GM19193 (cell line): ENCODE data around the gene POU3F3.

Experiments used
- POLR2A ChIP-seq: IDR thresholded peaks from 4 replicates; pipeline ENCODE4 v1.6.1; 2011; ENCODE audit not compliant: insufficient read depth, insufficient read length; ENCODE audit errors: extremely low read depth

The POU3F3 gene

DNA sequence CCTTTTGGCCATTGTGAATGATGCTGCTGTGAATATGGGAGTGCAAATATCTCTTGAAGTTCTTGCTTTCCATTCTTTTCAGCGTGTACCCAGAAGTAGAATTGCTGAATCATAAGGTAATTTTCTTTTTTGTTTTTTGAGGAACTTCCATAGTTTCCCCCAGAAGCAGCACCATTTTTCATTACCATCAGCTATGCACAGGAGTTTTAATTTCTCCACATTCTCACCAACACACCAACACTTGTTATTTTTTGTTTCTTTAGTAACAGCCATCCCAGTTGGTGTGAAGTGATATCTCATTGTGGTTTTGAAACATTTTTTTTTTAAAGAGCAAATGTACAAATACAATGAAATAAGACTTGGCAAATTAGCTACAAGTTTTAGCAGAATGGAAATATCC is 21.3 kb downstream of the POU3F3 start:
- TF ChIP-seq POLR2A: no peak

DNA sequence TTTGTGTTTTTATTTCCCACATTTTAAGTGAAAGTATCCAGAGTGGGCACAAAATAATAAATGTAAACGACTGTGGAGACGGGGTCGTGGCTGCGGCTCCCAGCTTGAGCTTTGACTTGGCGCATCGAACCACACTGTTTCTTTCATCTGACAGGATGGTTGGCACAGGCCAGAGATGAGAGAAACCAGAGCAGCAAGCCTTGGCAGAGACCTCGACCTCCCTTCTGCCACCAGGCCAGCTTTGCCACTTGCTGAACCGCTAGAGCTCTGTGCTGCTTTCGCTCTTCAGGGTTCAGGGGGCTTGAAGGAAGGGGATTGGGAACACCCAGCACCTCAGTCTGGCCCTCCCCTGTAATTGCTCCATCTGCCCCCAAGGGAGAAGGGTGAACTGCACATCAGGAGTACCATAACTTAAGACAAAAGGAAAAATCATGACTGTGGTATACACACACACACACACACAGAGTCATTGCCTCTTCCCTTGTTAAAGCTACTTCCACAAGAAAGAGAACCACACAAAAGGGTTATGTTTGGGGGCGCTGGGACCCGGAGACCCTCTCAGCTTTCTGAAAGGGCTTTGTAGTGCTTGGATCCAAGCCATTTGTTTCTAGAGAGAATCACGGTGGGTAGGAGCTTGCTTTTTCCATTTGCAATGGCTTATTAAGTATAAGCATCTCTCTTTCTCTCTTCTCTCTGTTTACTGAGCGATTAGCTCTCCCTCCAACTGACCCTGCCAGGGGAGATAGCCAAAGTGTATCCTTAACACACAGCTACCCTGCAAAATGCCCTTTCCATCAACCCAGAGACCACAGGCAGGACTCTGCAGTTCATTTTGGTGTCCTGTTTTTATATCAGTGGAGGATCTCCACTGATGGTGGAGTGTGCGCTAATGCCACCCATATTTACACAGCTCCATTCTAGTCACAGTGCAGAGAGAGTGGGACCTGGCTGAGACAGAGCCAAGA is 23.0 kb downstream of the POU3F3 start:
- TF ChIP-seq POLR2A: no peak

DNA sequence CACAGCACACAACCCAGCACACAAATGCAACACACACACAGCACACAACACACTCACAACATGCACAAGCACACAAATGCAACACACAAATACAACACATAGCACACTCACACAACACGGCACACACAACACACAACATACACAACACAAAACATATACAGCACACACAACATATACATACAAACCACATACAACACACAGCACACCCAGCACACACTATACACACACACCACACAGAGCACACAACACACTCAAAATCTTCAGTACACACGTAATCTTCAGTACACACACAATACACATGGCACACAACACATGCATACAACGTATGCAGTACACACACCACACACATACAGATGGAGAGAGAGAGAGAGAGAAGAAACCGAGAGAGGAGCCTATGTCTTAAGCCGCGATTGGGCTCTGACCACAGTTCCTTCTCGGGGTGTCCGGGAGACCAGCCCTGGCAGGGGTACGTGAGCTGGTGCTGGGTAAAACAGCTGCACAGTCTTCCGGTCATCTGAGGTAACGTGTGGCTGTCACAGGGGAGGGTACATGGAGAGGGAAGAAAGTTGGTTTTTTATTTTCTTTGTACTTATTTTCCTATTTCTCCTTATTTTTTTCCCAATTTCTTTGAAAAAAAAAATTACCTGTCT is 25.1 kb downstream of the POU3F3 start:
- TF ChIP-seq POLR2A: no peak

DNA sequence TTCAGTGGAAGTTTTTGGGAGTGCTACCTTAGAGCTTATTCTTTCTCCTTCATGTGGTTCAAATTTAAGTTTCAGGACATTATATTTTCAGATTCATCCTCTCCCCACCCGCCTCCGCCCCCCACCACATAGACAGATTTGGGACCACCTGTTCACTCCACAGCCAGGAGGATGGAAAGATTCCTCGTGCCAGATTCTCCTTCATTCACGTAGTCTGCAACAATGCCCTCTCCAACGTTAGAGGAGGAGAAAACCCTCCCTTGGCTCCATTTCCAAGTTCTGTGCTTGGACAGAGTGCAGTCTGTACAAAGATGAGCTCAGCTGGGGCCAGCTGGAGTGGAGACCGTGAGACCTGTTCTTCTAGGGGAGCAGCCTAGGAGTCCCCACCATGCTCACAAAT is 26.2 kb downstream of the POU3F3 start:
- TF ChIP-seq POLR2A: no peak

DNA sequence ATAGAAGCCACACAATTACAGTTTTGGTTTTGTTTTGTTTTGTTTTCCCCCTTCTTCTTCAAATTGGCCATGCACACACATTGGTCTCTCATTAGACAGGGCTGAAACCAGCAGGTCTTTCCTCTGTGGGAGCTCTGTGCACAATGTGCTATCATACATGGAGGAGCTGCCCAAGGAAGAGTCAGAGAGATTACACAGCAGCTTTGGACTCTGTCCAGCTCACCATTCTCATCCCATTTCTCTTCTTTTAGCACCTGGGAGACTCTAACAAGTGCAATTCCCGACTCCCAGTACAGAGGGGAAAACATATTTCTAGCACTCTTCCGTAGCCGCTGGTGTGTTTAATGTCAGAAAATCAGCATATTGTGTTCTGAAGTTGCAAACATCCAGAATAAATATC is 29.4 kb downstream of the POU3F3 start:
- no peak for TF ChIP-seq POLR2A

DNA sequence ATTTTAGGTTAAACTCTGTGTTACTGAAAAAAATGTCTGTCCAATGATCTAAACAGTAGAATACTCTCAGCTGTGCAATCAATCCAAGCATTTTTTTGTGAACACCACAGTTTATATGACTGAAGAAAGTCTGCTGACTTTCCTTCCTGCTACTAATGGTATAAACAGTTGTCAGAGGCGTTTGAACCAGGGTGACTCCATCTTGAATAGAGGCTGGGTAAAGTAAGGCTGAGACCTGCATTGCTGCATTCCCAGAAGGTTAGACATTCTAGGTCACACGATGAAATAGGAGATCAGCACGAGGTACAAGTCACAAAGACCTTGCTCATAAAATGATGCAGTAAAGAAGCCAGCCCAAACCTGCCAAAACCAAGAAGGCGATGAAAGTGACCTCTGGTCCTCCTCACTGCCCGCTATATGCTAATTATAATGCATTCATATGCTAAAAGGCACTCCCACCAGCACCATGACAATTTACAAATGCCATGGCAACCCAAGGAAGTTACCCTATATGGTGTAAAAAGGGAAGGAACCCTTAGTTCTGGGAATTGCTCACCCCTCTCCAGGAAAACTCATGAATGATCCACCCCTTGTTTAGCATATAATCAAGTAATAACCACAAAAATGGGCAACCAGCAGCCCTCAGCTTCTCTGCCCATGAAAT is 31.3 kb downstream of the POU3F3 start:
- TF ChIP-seq POLR2A: no peak

DNA sequence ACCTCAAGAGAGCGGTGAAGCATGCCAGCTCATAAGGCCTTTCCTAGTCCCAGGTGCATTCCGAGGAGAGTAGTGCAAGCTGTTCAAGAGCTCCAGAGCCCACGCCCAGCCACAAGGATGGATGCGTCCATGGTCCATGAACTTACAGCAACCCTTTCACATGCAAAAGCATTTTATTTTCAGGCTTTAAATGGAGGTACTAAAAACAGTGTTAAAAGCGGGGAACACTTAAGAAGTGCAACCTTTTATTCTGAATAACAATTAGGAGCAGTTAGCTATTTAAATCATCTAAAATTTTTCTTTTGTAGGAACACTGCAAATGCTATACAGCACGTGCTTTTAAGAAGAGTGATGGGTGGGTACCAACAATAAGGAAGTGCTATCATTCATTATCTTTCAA is 33.8 kb downstream of the POU3F3 start:
- TF ChIP-seq POLR2A: no peak

DNA sequence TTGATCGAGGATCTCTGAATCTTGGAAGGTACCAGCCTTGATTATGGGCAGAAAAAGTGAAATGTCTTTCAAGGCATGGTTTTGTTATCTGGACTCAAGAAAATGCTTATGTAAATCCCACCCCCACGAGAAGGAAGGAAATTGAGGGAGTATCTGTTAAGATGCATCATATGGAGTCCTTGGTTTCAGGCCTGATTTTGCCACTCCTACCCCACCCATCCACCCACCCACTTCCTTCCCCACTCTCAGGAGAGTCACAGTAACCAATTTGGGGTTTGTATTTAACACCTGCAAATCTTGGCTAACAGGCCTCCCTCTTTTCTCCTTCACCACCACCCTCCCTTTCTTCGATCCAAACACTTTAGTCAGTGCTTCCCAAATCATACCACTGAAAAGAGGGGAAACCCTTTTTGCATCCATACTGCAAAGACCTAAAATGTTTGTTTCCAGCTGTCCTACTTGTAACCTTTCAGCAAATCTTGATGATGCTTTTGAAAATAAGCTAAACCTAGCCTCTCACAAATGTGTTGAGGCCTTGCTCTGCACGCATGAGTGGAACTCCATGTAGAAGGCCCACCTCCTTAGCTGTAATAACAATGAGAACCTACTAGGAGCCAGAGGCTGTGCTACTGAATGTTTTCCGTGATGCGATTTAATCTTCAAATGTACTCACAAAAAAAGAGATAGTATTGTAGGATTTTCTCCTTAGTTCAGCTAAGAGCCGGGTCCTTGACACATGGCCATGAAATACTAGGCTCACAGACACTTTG is 34.8 kb downstream of the POU3F3 start:
- no peak for TF ChIP-seq POLR2A

DNA sequence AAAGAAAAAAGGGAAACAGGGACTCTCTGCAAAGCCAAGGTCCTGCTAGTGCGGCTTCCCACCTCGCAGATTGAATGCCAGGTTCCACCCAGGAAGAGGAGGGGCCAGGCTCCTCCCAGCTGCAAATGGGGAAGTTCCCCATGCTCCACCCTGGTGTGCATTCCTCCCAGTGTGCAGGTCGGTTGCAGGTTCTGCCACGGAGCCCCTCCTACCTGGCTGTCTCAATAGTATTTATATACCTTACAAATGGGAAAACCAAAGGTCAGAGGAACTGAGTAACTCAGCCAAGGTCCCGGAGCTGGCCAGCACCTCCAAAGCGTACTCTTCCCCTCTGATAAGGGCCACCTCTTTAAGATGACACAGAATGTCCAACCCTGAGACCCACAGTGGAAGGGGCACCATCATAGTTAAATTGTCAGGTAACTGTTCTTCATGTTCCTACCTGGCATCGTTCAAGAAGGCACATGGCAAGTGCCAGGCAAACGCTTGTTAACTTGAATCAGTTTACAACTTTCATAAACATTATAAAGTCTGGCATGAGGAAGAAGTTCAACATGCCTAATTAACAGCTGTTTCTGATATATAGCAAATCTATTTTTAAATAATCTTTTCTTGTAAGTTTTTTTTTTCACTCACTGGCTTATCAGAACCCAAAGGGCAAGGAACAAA is 35.5 kb downstream of the POU3F3 start:
- no peak for TF ChIP-seq POLR2A

DNA sequence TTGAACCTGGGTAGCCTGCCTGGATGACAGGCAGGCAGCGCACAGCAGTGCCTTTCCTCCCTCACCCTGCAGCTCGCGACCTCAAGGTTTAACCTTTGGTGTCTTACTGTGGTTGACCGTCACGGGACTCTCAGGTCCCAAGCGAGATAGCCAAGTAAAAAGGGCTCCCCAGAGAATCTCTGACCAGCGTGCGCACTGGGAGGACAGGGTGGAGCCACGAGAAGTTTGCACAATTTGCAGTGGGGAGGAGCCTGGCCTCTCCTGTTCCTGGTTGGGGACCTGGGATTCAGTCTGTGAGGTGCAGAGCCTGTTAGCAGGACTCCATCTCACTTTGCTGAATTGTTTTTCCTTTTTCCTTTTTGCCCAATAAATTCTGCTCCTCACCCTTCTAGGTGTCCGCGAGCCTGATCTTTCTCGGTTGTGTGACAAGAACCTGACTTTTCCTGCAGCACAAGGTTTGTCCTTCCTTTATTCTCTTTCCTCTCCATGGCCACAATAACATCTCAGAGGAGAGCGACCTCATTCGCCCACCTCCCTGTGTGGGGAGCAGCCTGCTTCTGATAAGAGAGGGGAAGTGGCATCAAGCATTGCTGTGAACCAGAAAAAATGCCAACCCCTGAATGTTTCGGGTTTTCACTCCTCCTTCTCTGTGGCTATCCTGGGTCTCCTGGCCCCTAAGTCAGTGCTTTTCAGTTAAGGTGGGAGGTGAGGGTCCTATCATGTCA is 36.2 kb downstream of the POU3F3 start:
- TF ChIP-seq POLR2A: no peak

DNA sequence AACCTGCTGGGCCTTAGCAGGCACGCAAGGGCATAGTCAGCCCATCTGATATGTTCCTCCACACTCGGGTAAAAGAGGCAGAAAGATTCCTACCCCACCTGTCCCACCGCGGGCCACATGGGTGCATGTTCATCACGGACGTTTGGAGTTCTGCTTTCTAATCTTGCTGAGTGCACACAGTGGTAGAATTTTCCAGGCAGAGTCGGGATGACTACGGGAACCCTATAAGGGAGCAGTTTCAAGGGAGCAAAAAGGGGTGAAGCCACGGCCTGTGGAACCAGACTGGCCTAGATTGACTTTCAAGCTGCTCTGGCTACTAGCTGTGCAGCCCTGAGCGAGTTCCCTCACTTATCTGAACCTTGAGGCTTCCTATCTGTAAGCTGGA is 36.8 kb downstream of the POU3F3 start:
- no peak for TF ChIP-seq POLR2A

DNA sequence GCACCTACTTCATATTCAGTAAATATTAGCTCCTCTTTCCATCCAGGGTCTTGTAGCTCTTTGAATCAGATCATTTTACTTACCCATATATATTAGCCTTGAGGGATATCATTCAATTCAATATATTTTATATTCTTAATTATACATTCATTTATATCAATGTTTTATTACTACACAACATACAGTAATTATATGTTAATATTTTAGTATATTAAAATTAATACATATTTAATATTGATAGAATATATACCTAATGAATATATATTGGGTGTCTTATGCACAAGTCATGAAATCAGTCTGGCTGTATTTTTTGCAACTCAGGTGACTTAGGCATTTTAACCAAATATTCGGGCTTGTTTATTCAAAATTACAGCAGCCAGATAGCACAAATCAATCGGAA is 37.2 kb downstream of the POU3F3 start:
- TF ChIP-seq POLR2A: no peak

DNA sequence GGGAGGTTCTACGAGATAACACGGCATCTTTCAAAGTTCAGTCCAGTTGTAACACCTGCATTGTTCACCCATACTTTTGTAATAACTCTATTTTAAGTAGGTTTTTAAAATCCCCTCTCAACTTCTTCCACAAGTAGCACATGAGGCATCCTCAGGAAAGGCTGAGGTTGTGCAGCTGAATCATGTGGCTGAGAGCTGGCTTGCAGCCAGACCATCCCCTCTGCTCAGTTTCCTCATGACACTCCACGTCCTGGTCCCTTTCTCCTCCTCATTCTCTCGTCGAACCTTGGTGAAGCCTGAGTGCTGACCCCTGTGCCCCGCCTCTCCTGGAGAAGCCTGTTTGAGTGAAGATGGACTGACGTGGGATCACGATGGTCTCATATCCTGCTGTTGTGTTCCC is 42.5 kb downstream of the POU3F3 start:
- TF ChIP-seq POLR2A: no peak

DNA sequence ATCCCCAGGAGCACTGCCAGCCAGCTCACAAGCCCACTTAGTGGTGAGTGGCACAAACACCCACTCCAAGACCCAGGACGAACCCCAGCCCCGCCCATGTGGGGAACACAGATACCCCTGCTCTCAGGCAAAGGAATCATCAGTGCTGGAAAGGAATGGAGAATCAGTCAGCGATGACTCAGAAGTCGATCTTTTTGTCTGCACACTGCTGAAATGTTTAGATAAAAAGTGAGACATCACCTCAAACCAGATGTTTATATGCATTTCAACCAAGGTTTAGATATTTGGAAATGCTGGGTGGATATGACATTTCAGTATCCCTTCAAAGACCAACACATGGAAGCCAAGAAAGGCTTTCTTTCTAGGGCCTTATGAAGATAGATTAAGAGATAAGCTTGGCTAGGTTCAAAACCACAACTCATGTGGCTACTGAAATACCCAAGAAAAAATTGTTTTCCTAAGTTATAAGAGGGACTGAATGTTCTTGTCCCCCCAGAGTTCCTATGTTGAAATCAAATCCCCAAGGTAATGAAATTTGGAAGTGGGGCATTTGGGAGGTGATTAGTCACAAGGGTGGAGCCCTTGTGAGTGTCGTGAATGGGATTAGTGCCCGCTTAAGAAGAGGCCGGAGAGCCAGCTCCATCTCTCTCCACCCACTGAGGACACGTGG is 43.7 kb downstream of the POU3F3 start:
- no peak for TF ChIP-seq POLR2A

DNA sequence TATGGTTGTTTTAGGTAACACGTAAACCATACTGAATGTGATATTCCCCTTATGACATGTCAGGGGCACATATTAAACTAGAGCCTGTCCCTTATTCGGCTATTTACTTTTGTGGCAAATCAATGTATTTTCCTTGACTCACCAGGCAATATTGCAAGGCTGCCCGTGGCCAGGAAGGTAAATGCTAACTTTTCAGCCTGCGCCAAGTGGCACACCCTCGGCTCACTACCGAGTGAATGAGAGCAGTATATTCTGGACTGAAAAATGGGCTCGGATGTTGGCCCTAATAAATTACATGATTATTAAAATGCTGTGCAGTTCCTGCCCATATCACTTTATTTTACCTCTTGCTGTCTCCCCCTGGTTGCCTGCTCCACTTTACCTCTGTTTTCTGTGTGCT is 46.7 kb downstream of the POU3F3 start:
- no peak for TF ChIP-seq POLR2A
